GM12872 (cell line): Measurements from ENCODE around the gene MKX.

ENCODE experiments used
- TF ChIP-seq, protein P1 (sequence below): IDR thresholded peaks from 3 replicates; pipeline ENCODE4 v1.5.1; 2011; ENCODE audit warnings: low read depth, mild to moderate bottlenecking, low read length, moderate library complexity; ENCODE audit not compliant: insufficient read depth

The MKX gene

GRCh38 chr10:27771231-27771630 lies 25.6 kb upstream of the MKX start:
- TF ChIP-seq, protein P1, sequence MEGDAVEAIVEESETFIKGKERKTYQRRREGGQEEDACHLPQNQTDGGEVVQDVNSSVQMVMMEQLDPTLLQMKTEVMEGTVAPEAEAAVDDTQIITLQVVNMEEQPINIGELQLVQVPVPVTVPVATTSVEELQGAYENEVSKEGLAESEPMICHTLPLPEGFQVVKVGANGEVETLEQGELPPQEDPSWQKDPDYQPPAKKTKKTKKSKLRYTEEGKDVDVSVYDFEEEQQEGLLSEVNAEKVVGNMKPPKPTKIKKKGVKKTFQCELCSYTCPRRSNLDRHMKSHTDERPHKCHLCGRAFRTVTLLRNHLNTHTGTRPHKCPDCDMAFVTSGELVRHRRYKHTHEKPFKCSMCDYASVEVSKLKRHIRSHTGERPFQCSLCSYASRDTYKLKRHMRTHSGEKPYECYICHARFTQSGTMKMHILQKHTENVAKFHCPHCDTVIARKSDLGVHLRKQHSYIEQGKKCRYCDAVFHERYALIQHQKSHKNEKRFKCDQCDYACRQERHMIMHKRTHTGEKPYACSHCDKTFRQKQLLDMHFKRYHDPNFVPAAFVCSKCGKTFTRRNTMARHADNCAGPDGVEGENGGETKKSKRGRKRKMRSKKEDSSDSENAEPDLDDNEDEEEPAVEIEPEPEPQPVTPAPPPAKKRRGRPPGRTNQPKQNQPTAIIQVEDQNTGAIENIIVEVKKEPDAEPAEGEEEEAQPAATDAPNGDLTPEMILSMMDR, result no peak

- TF ChIP-seq, protein P1, result no peak
Observed at GRCh38 chr10:27770181-27770580, 24.6 kb upstream of the MKX start.

- TF ChIP-seq, protein P1, result no peak
Observed at GRCh38 chr10:27760867-27761266, 15.2 kb upstream of the MKX start.

DNA sequence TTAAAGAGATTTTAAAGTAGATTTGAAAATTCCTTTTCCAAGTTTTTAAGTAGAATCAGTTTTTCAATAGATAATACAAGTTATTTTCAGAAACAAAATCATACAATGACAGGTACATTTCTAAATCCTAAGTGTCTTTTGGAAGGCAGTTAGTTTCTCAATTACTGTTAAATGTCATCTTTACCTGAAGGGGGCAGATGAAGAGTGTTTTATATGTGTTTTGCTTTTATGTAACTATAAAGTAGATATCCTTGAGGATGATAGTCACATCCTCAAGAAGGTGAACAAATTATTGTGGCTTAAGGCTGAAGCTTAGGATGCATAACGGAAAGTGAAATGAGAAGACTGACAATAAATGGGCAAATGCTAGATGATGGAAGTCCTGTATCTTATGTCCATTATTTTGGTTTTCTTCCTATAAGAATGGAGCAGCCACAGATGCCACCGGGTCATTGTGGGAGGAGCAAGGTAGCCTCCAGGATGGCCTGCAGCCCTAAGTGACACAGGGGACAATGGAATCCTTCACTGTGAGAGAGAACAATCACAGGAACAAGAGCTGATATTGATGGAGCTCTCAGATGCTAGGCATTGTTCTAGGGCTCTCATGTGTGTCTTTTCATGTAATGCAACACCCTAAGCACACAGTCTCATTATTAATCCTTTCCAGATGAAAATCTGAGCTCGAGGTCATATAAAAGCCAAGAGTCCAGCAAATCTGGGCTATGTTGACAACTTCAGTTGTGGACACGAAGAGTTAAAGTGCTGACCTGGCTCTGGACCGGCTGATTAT lies 14.1 kb upstream of the MKX start:
- TF ChIP-seq, protein P1, result no peak; the same call in 2 of the 3 replicates

GRCh38 chr10:27752673-27753237 lies 7.1 kb upstream of the MKX start:
- TF ChIP-seq, protein P1, result no peak

DNA sequence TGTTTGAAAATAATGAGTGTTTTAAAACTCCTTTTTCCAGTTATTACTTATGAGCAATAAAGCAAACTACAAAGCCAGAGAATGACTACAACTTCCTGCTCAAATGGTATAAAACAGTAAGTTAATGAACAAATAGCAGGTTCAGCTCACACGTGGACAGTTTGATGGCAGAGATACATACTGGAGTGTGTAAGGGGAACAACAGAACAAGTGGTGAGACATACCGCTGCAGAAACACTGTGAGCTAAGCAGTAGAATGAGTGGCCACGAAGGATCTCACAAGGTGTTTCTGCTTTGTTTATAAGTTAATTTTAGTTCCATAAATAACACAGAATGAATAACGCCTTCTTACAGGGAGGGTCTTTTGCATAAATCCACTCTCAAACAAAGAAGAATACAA lies 3.0 kb upstream of the MKX start:
- TF ChIP-seq, protein P1, result no peak

GRCh38 chr10:27747096-27747451 lies 1.5 kb upstream of the MKX start:
- TF ChIP-seq, protein P1, result no peak
